ENCODE results near the gene ZNF681. TPM values are rescaled to one million over a fixed set of nuclear protein-coding genes. Genes with fewer than 3 reads are reported as not detected.

Gene ZNF681
- 0.35 and 0.77 TPM in 2 replicates for total RNA-seq

GRCh38 chr19:23758187-23759074, at the start of gene ZNF681:
Gene ZNF681, minus strand, starts transcription at chr19:23758891. Its CDS starts 142 bp downstream, at chr19:23758749.

Other genes with a start within 250 kb of the ZNF681 start
- 2.9 and 6.4 TPM in 2 replicates for gene ZNF675, start 71.7 kb downstream of the ZNF681 start, total RNA-seq
- gene ZNF726, start 156.0 kb upstream of the ZNF681 start, total RNA-seq, result 0.09 and 1.2 TPM in 2 replicates

Measured in pericardium fibroblast (primary cell).